OCI-LY7 (cell line): ENCODE data around the gene ETV7.
"Not testable (repeated sequence)": the region's sequence is repeated elsewhere in the genome, so short reads cannot be mapped to it uniquely, and the experiment has no call there.

Experiments
- CTCF ChIP-seq: fragments of 200-600 bp; sonication (generic); conservative IDR thresholded peaks from 2 replicates; pipeline ENCODE4 v1.5.1; 2014; ENCODE audit warnings: mild to moderate bottlenecking, antibody characterized with exemption, low read length, moderate library complexity, mixed read lengths
- EZH2phosphoT487 ChIP-seq: fragments of 200-600 bp; sonication (generic); IDR thresholded peaks from 2 replicates; pipeline ENCODE4 v1.6.1; 2018; ENCODE audit warnings: low read depth, borderline replicate concordance, mild to moderate bottlenecking, mixed run types, antibody characterized with exemption, low read length, moderate library complexity, mixed read lengths

- TF ChIP-seq CTCF, EZH2phosphoT487: not testable (repeated sequence)
These were observed 22.2 kb upstream of the ETV7 start for GRCh38 chr6:36409718-36410117.
